Limb (tissue), 2 donors: ENCODE results near the gene PRKACB.
"Not testable (repeated sequence)": the region's sequence is repeated elsewhere in the genome, so short reads cannot be mapped to it uniquely, and the experiment has no call there.

ENCODE experiments used
- DNase-seq, 2 donors: peaks; one replicate each; pipeline ENCODE4 v3.0.0-alpha.2; 2016; ENCODE audit errors: extremely low spot score in 2 of 2

PRKACB gene

GRCh38 chr1:84265867-84266266 lies 121.8 kb downstream of the PRKACB start:
- no peak for DNase-seq

- no peak for DNase-seq
Observed at GRCh38 chr1:84266748-84267147, 122.7 kb downstream of the PRKACB start.

GRCh38 chr1:84267476-84267875 lies 123.4 kb downstream of the PRKACB start:
- no peak for DNase-seq

- no peak for DNase-seq
Observed at GRCh38 chr1:84268346-84268745, 124.3 kb downstream of the PRKACB start.

- no peak for DNase-seq
Observed at GRCh38 chr1:84269306-84269705, 125.2 kb downstream of the PRKACB start.

- no peak for DNase-seq
Observed at GRCh38 chr1:84271441-84272151, 127.5 kb downstream of the PRKACB start.

- DNase-seq = no peak
Observed at GRCh38 chr1:84272401-84272800, 128.3 kb downstream of the PRKACB start.

- no peak for DNase-seq
Observed at GRCh38 chr1:84277343-84278059, 133.4 kb downstream of the PRKACB start.

- no peak for DNase-seq
Observed at GRCh38 chr1:84278905-84279304, 134.8 kb downstream of the PRKACB start.

GRCh38 chr1:84280912-84281311 lies 136.8 kb downstream of the PRKACB start:
- no peak for DNase-seq

GRCh38 chr1:84282780-84283333 lies 138.8 kb downstream of the PRKACB start:
- DNase-seq = no peak

GRCh38 chr1:84283381-84283780 lies 139.3 kb downstream of the PRKACB start:
- no peak for DNase-seq

GRCh38 chr1:84286071-84286470 lies 142.0 kb downstream of the PRKACB start:
- no peak for DNase-seq

GRCh38 chr1:84287389-84287788 lies 143.3 kb downstream of the PRKACB start:
- not testable (repeated sequence) for DNase-seq
